GM21526 (cell line): ENCODE results near the gene SELENOW.
"Not testable (repeated sequence)": the region's sequence is repeated elsewhere in the genome, so short reads cannot be mapped to it uniquely, and the experiment has no call there.

Experiments used
- ATAC-seq: cut with Tn5 transposase; IDR thresholded peaks from one replicate; pipeline ENCODE4 v1.9.1; 2021; ENCODE audit warnings: moderate library complexity; ENCODE audit not compliant: unreplicated experiment, low FRiP score

The SELENOW gene

GRCh38 chr19:47756627-47756929, 21.9 kb upstream of the SELENOW start:
- ATAC-seq, result no peak

GRCh38 chr19:47756953-47757608, 21.4 kb upstream of the SELENOW start:
- no peak for ATAC-seq

GRCh38 chr19:47757617-47758442, 20.7 kb upstream of the SELENOW start:
- ATAC-seq, result no peak

GRCh38 chr19:47758443-47758804, 20.1 kb upstream of the SELENOW start:
- ATAC-seq, result no peak

GRCh38 chr19:47760632-47760999, 17.9 kb upstream of the SELENOW start:
- no peak for ATAC-seq

GRCh38 chr19:47761566-47761965, 16.9 kb upstream of the SELENOW start:
- no peak for ATAC-seq

GRCh38 chr19:47762151-47762550, 16.4 kb upstream of the SELENOW start:
- no peak for ATAC-seq

- no peak for ATAC-seq
Observed at GRCh38 chr19:47762615-47763308, 15.7 kb upstream of the SELENOW start.

- ATAC-seq, result not testable (repeated sequence)
Observed at GRCh38 chr19:47764705-47765104, 13.8 kb upstream of the SELENOW start.

- ATAC-seq, result no peak
Observed at GRCh38 chr19:47765523-47766358, 12.8 kb upstream of the SELENOW start.

GRCh38 chr19:47766359-47766620, 12.2 kb upstream of the SELENOW start:
- no peak for ATAC-seq

GRCh38 chr19:47766670-47767069, 11.8 kb upstream of the SELENOW start:
- no peak for ATAC-seq

- no peak for ATAC-seq
Observed at GRCh38 chr19:47767349-47767748, 11.2 kb upstream of the SELENOW start.

- no peak for ATAC-seq
Observed at GRCh38 chr19:47768604-47769003, 9.9 kb upstream of the SELENOW start.

- no peak for ATAC-seq
Observed at GRCh38 chr19:47769534-47769933, 9.0 kb upstream of the SELENOW start.

- ATAC-seq, result not testable (repeated sequence)
Observed at GRCh38 chr19:47771291-47771690, 7.2 kb upstream of the SELENOW start.

- ATAC-seq, result no peak
Observed at GRCh38 chr19:47776568-47776967, 1.9 kb upstream of the SELENOW start.

- not testable (repeated sequence) for ATAC-seq
Observed at GRCh38 chr19:47777245-47778048, 1.1 kb upstream of the SELENOW start.

GRCh38 chr19:47778954-47779351, 450 bp downstream of the SELENOW start:
- no peak for ATAC-seq

GRCh38 chr19:47779524-47780214, 1.2 kb downstream of the SELENOW start:
- ATAC-seq, result no peak
